ENCODE results near the gene FCHSD1. TPM values are rescaled to one million over a fixed set of nuclear protein-coding genes. Genes with fewer than 3 reads are reported as not detected.

Gene FCHSD1
- total RNA-seq, 1 donor from 2014 or later, result 8.7 TPM

DNA sequence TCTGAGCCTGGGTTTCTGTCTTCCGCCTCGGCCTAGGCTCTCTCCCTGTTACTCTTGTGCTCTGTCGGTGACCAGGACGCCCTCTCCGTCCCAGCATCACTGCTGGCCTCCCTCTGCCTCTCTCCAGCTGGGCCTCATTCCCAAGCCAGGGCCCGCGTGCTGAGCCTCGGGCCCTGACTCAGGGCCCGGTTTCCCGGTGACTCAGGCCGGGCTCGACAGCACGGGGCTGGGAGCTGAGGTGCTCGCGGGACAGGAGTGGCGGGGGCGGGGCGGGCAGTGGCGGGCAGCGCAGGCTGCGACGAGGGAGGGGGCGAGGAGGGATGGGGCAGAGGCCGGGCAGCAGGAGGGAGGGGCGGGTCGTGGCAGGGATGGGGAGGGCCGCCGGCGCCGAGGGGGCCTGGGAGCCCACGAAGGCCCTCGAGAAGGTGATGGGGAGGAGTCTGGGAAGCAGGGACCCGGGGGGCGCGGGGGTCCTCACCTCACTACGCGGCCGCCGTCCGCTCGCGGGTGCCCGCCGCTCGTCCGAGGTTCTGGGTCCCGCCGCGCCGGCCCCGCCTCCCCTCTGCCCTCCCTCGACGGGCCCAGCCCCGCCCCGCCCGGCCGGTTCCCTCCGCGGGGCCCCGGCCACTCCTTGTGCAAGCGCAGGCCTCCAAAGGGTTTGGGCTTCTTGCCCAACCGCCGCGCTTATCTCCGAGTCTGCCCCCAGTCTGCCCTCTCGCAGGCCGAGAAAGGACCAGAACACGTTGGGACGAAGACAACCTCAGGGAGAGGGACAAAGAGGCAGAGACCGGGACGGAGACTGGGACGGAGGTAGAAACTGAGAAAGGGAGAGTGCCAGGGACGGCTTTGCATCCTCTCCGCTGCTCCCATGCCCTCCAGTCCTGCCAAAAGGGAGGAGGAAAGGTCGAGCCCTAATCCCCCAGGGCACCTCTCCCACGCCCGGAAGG lies 30.8 kb upstream of the FCHSD1 start, which contains the start of gene ARAP3:
ARAP3 (minus strand) TSS at position 536 of the 947 bp plus-strand sequence. CDS start 1,744 bp downstream, outside the sequence.
- H4K20me1 ChIP-seq (ENCODE audit: low read depth), result no peaks in the 10 kb centered on the region
- H3K36me3 ChIP-seq, result no peaks in the 10 kb centered on the region
- H3K4me3 ChIP-seq, result peak within 1 kb of the TSS; percentile 46
- H3K27ac Mint-ChIP-seq, result peak within 1 kb of the TSS; percentile 94
- peak within 1 kb of the TSS; percentile 75 for H2AFZ ChIP-seq (replicated peaks)
- DNase-seq (ENCODE audit: low spot score), result peak; percentile 87
- H3K27ac ChIP-seq, result peak within 1 kb of the TSS; percentile 53
- H3K4me2 ChIP-seq, result peak within 1 kb of the TSS; percentile 79
- TF ChIP-seq EZH2phosphoT487 (IDR thresholded peaks at IDR 0.05) (no peak), CTCF (IDR thresholded peaks at IDR 0.05) (no peak), EZH2 (IDR thresholded peaks at IDR 0.05) (no peak)
- no peaks in the 10 kb centered on the region for H3K9me3 ChIP-seq (ENCODE audit: low read depth)
- H3K27me3 Mint-ChIP-seq (ENCODE audit: insufficient read depth, low read depth), result peaks cover 2% of the 10 kb centered on the region
- H3K9me3 Mint-ChIP-seq, result no peaks in the 10 kb centered on the region
- peaks cover 13% of the 10 kb centered on the region for H3K36me3 Mint-ChIP-seq
- H3K79me2 ChIP-seq (ENCODE audit: low read depth), result no peaks in the 10 kb centered on the region
- no peak within 1 kb of the TSS for H3K9ac ChIP-seq
- peaks cover 35% of the 10 kb centered on the region for H3K4me1 ChIP-seq
- H3K27me3 ChIP-seq, result no peaks in the 10 kb centered on the region
- H3K4me1 Mint-ChIP-seq, result peaks cover 47% of the 10 kb centered on the region
- H3F3A ChIP-seq (ENCODE audit: low read depth), result peaks cover 43% of the 10 kb centered on the region
- H3K4me3 Mint-ChIP-seq, result peak within 1 kb of the TSS; percentile 82

GRCh38 chr5:141681295-141681694 lies 30.1 kb upstream of the FCHSD1 start:
- peaks cover 13% of the 10 kb centered on the region for H3K36me3 Mint-ChIP-seq
- Histone ChIP-seq H3K4me2 (peak overlapping the region; percentile 79), H2AFZ (replicated peaks) (peak overlapping the region; percentile 75), H3K79me2 (ENCODE audit: low read depth) (no peaks in the 10 kb centered on the region), H3K27me3 (no peaks in the 10 kb centered on the region), H3K4me1 (peaks cover 34% of the 10 kb centered on the region), H3F3A (ENCODE audit: low read depth) (peaks cover 43% of the 10 kb centered on the region), H3K9ac (no peak overlapping the region), H3K9me3 (ENCODE audit: low read depth) (no peaks in the 10 kb centered on the region), H3K36me3 (no peaks in the 10 kb centered on the region), H3K27ac (peak overlapping the region; percentile 53), H4K20me1 (ENCODE audit: low read depth) (no peaks in the 10 kb centered on the region), H3K4me3 (peak overlapping the region; percentile 46)
- H3K9me3 Mint-ChIP-seq, result no peaks in the 10 kb centered on the region
- peak overlapping the region; percentile 48 for H3K27ac Mint-ChIP-seq
- peak overlapping the region; percentile 69 for H3K4me3 Mint-ChIP-seq
- peaks cover 41% of the 10 kb centered on the region for H3K4me1 Mint-ChIP-seq
- H3K27me3 Mint-ChIP-seq (ENCODE audit: insufficient read depth, low read depth), result peaks cover 2% of the 10 kb centered on the region
- DNase-seq (ENCODE audit: low spot score), result no peak
- TF ChIP-seq CTCF (IDR thresholded peaks at IDR 0.05), result no peak
- no peak for TF ChIP-seq EZH2phosphoT487 (IDR thresholded peaks at IDR 0.05)
- no peak for TF ChIP-seq EZH2 (IDR thresholded peaks at IDR 0.05)

DNA sequence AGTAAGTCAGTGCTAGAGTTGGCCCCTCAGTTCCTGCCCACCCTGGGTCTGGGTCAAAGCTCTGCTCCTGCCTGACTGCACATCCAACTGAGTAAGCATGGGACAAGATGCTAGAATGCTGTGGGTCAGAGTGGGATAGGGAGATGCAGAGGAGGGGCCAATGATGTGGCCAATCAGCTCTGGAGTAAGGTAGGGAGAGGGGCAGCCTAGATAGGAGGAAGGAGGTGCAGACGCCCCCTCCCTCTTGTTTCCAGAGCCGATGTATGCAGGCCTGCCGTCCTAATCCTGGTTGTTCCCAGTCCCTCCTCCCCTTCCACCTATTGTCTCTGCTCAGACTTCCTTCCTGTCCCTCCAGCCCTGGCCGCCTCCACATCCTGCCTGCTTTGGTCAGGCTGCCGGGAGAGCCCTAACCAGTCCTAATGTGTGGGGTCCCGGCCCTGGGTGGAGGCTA lies 29.6 kb upstream of the FCHSD1 start:
- TF ChIP-seq EZH2 (IDR thresholded peaks at IDR 0.05) (no peak), CTCF (IDR thresholded peaks at IDR 0.05) (no peak), EZH2phosphoT487 (IDR thresholded peaks at IDR 0.05) (no peak)
- Mint-ChIP-seq H3K27ac (peak overlapping the region; percentile 93), H3K4me3 (peak overlapping the region; percentile 69), H3K9me3 (no peaks in the 10 kb centered on the region), H3K4me1 (peaks cover 41% of the 10 kb centered on the region), H3K36me3 (peaks cover 13% of the 10 kb centered on the region), H3K27me3 (ENCODE audit: insufficient read depth, low read depth) (peaks cover 2% of the 10 kb centered on the region)
- H3F3A ChIP-seq (ENCODE audit: low read depth), result peaks cover 43% of the 10 kb centered on the region
- H3K27ac ChIP-seq, result peak overlapping the region; percentile 53
- DNase-seq (ENCODE audit: low spot score), result peak; percentile 92
- H3K9ac ChIP-seq, result no peak overlapping the region
- no peaks in the 10 kb centered on the region for H3K79me2 ChIP-seq (ENCODE audit: low read depth)
- H3K36me3 ChIP-seq, result no peaks in the 10 kb centered on the region
- peak overlapping the region; percentile 79 for H3K4me2 ChIP-seq
- no peaks in the 10 kb centered on the region for H3K9me3 ChIP-seq (ENCODE audit: low read depth)
- no peaks in the 10 kb centered on the region for H3K27me3 ChIP-seq
- peaks cover 34% of the 10 kb centered on the region for H3K4me1 ChIP-seq
- peak overlapping the region; percentile 46 for H3K4me3 ChIP-seq
- no peak overlapping the region for H2AFZ ChIP-seq (replicated peaks)
- peaks cover under 1% of the 10 kb centered on the region for H4K20me1 ChIP-seq (ENCODE audit: low read depth)
